GM12892 (cell line): ENCODE data around the gene ATXN1.

Source experiments
- POLR2A ChIP-seq: IDR thresholded peaks from 2 replicates; pipeline ENCODE4 v1.6.1; 2011; ENCODE audit warnings: low read depth, low read length, control low read depth
- POLR2AphosphoS5 ChIP-seq: IDR thresholded peaks from 2 replicates; pipeline ENCODE4 v1.6.1; 2011; ENCODE audit warnings: low read depth, low read length, control low read depth

DNA sequence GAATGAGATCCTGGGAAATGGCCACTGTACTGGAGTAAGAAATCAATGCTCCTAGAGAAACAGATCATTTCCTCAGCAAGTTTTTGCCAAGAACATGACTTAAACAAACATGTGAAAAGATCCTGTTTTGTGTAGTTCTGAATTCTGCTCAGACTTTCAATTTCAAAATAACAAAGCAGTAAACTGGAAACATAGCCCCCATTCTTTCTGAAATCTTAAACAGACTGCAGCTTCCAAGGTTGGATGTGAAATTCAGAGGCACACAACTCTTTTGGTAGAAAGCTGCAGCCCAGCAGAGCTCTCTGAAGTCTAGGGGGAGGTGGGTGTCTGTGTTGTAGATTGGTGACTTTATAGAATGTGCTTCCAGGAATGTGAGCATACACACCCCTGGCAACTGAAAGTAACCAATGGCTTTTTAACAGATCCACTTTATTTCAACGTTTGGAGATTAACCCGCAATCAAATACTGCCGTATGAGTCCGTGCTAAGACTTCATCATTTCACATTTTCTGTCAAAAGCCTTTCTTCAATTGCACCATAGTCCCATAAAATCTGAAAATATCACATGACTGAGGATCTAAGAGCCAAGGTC lies 86.4 kb downstream of the ATXN1 start:
- no peak for TF ChIP-seq POLR2A
- TF ChIP-seq POLR2AphosphoS5, result no peak
